ENCODE data around the gene P2RX3. TPM values are rescaled to one million over a fixed set of nuclear protein-coding genes. Genes with fewer than 3 reads are reported as not detected.
A peak's percentile ranks its signal among the peaks of the same experiment; 100 is the strongest.
"Not testable (repeated sequence)": the region's sequence is repeated elsewhere in the genome, so short reads cannot be mapped to it uniquely, and the experiment has no call there.

P2RX3 gene
- total RNA-seq, 1 donor, result not detected

- Histone ChIP-seq H3K4me3 (ENCODE audit: low read length) (no peak overlapping the region), H3K9me3 (ENCODE audit: low read depth, low read length) (no peaks in the 10 kb centered on the region), H3K4me1 (ENCODE audit: insufficient read depth, low read length) (peaks cover 29% of the 10 kb centered on the region), H3K27me3 (ENCODE audit: insufficient read depth, low read length) (no peaks in the 10 kb centered on the region)
Measured at GRCh38 chr11:57330029-57330428, 8.1 kb upstream of the P2RX3 start.

GRCh38 chr11:57331720-57332119, 6.4 kb upstream of the P2RX3 start:
- no peaks in the 10 kb centered on the region for H3K9me3 ChIP-seq (ENCODE audit: low read depth, low read length)
- H3K4me3 ChIP-seq (ENCODE audit: low read length), result no peak overlapping the region
- peaks cover 28% of the 10 kb centered on the region for H3K4me1 ChIP-seq (ENCODE audit: insufficient read depth, low read length)
- no peaks in the 10 kb centered on the region for H3K27me3 ChIP-seq (ENCODE audit: insufficient read depth, low read length)

GRCh38 chr11:57332694-57333440, 5.3 kb upstream of the P2RX3 start:
- H3K4me1 ChIP-seq (ENCODE audit: insufficient read depth, low read length), result peaks cover 28% of the 10 kb centered on the region
- no peaks in the 10 kb centered on the region for H3K27me3 ChIP-seq (ENCODE audit: insufficient read depth, low read length)
- no peaks in the 10 kb centered on the region for H3K9me3 ChIP-seq (ENCODE audit: low read depth, low read length)
- no peak overlapping the region for H3K4me3 ChIP-seq (ENCODE audit: low read length)

- H3K4me3 ChIP-seq (ENCODE audit: low read length), result peak overlapping the region; percentile 62
- no peaks in the 10 kb centered on the region for H3K27me3 ChIP-seq (ENCODE audit: insufficient read depth, low read length)
- no peaks in the 10 kb centered on the region for H3K9me3 ChIP-seq (ENCODE audit: low read depth, low read length)
- H3K4me1 ChIP-seq (ENCODE audit: insufficient read depth, low read length), result peaks cover 28% of the 10 kb centered on the region
Measured at GRCh38 chr11:57335023-57335342, 3.2 kb upstream of the P2RX3 start.

- Histone ChIP-seq H3K4me3 (ENCODE audit: low read length) (peak within 1 kb of the TSS; percentile 62), H3K4me1 (ENCODE audit: insufficient read depth, low read length) (peaks cover 28% of the 10 kb centered on the region), H3K9me3 (ENCODE audit: low read depth, low read length) (no peaks in the 10 kb centered on the region), H3K27me3 (ENCODE audit: insufficient read depth, low read length) (no peaks in the 10 kb centered on the region)
Measured at GRCh38 chr11:57335343-57336110, 2.6 kb upstream of the P2RX3 start, which contains the start of gene SSRP1. TSS of gene SSRP1 (minus strand) at chr11:57335892. CDS start at chr11:57335121, 771 bp downstream.

- H3K9me3 ChIP-seq (ENCODE audit: low read depth, low read length), result no peaks in the 10 kb centered on the region
- H3K4me3 ChIP-seq (ENCODE audit: low read length), result peak overlapping the region; percentile 62
- H3K27me3 ChIP-seq (ENCODE audit: insufficient read depth, low read length), result no peaks in the 10 kb centered on the region
- peaks cover 28% of the 10 kb centered on the region for H3K4me1 ChIP-seq (ENCODE audit: insufficient read depth, low read length)
Measured at GRCh38 chr11:57336111-57336666, 2.0 kb upstream of the P2RX3 start.

GRCh38 chr11:57336856-57337255, 1.3 kb upstream of the P2RX3 start:
- H3K4me3 ChIP-seq (ENCODE audit: low read length); H3K9me3 ChIP-seq (ENCODE audit: low read depth, low read length); H3K27me3 ChIP-seq (ENCODE audit: insufficient read depth, low read length): not testable (repeated sequence)
- peaks cover 28% of the 10 kb centered on the region for H3K4me1 ChIP-seq (ENCODE audit: insufficient read depth, low read length)

- Histone ChIP-seq H3K4me1 (ENCODE audit: insufficient read depth, low read length) (peaks cover 17% of the 10 kb centered on the region), H3K27me3 (ENCODE audit: insufficient read depth, low read length) (no peaks in the 10 kb centered on the region), H3K9me3 (ENCODE audit: low read depth, low read length) (no peaks in the 10 kb centered on the region)
Measured at GRCh38 chr11:57339328-57339727, 1.2 kb downstream of the P2RX3 start.

GRCh38 chr11:57340039-57340615, 2.0 kb downstream of the P2RX3 start:
- Histone ChIP-seq H3K9me3 (ENCODE audit: low read depth, low read length) (no peaks in the 10 kb centered on the region), H3K4me3 (ENCODE audit: low read length) (no peak overlapping the region), H3K4me1 (ENCODE audit: insufficient read depth, low read length) (peaks cover 9% of the 10 kb centered on the region), H3K27me3 (ENCODE audit: insufficient read depth, low read length) (no peaks in the 10 kb centered on the region)

More at GRCh38 chr11:57339328-57339727, 1.2 kb downstream of the P2RX3 start:
- no peak overlapping the region for H3K4me3 ChIP-seq (ENCODE audit: low read length)

GRCh38 chr11:57341250-57341808, 3.2 kb downstream of the P2RX3 start:
- H3K9me3 ChIP-seq (ENCODE audit: low read depth, low read length), result no peaks in the 10 kb centered on the region
- H3K4me3 ChIP-seq (ENCODE audit: low read length), result no peak overlapping the region

GRCh38 chr11:57342702-57343101, 4.5 kb downstream of the P2RX3 start:
- Histone ChIP-seq H3K4me3 (ENCODE audit: low read length) (no peak overlapping the region), H3K4me1 (ENCODE audit: insufficient read depth, low read length) (no peaks in the 10 kb centered on the region), H3K27me3 (ENCODE audit: insufficient read depth, low read length) (no peaks in the 10 kb centered on the region), H3K9me3 (ENCODE audit: low read depth, low read length) (no peaks in the 10 kb centered on the region)

More at GRCh38 chr11:57341250-57341808, 3.2 kb downstream of the P2RX3 start:
- peaks cover 3% of the 10 kb centered on the region for H3K4me1 ChIP-seq (ENCODE audit: insufficient read depth, low read length)
- no peaks in the 10 kb centered on the region for H3K27me3 ChIP-seq (ENCODE audit: insufficient read depth, low read length)

GRCh38 chr11:57343825-57344224, 5.7 kb downstream of the P2RX3 start:
- no peaks in the 10 kb centered on the region for H3K27me3 ChIP-seq (ENCODE audit: insufficient read depth, low read length)
- no peaks in the 10 kb centered on the region for H3K9me3 ChIP-seq (ENCODE audit: low read depth, low read length)
- no peak overlapping the region for H3K4me3 ChIP-seq (ENCODE audit: low read length)
- no peaks in the 10 kb centered on the region for H3K4me1 ChIP-seq (ENCODE audit: insufficient read depth, low read length)

- Histone ChIP-seq H3K27me3 (ENCODE audit: insufficient read depth, low read length) (no peaks in the 10 kb centered on the region), H3K9me3 (ENCODE audit: low read depth, low read length) (no peaks in the 10 kb centered on the region), H3K4me1 (ENCODE audit: insufficient read depth, low read length) (no peaks in the 10 kb centered on the region), H3K4me3 (ENCODE audit: low read length) (no peak overlapping the region)
Measured at GRCh38 chr11:57344826-57345225, 6.7 kb downstream of the P2RX3 start.

- H3K4me1 ChIP-seq (ENCODE audit: insufficient read depth, low read length), result no peaks in the 10 kb centered on the region
- H3K4me3 ChIP-seq (ENCODE audit: low read length), result no peak overlapping the region
- no peaks in the 10 kb centered on the region for H3K27me3 ChIP-seq (ENCODE audit: insufficient read depth, low read length)
- H3K9me3 ChIP-seq (ENCODE audit: low read depth, low read length), result no peaks in the 10 kb centered on the region
Measured at GRCh38 chr11:57345555-57346211, 7.5 kb downstream of the P2RX3 start.

Data from mononuclear cell (primary cell).